IMR-90 (cell line): ENCODE measurements around the gene MRC1. TPM values are rescaled to one million over a fixed set of nuclear protein-coding genes. Genes with fewer than 3 reads are reported as not detected.

Experiments used
- ATAC-seq: fragments of 200-7000 bp; cut with Tn5 transposase; 2 replicates; pipeline ENCODE4 v1.9.1; 2020; ENCODE audit warnings: low read depth, mild to moderate bottlenecking, moderate library complexity
- BruUV-seq: library from RNA; stranded (reverse); fragments of 400-500 nt; replicated peaks from 2 replicates; lab custom pipeline; 2021; lab: Mats Ljungman, UMichigan
- CTCF ChIA-PET: fragments of 300-600 bp; formaldehyde crosslinking; extraction: SDS; loops from one replicate; lab custom pipeline; 2021; ENCODE audit warnings: antibody characterized with exemption; lab: Yijun Ruan, JAX
- POLR2A ChIA-PET: fragments of 300-600 bp; sonication (Branson Sonifier 250); formaldehyde crosslinking; loops from one replicate; lab custom pipeline; 2022; ENCODE audit warnings: antibody characterized with exemption; ENCODE audit not compliant: unreplicated experiment; lab: Charles Lee
- DNase-seq: peaks from one replicate; pipeline ENCODE4 v3.0.0; 2013
- H2AFZ ChIP-seq: replicated peaks from 2 replicates; pipeline ENCODE3; 2013; ENCODE audit warnings: low read length, mild to moderate bottlenecking; ENCODE audit not compliant: poor library complexity
- H2AK5ac ChIP-seq: 2 replicates; pipeline ENCODE4 v1.6.1; 2013; ENCODE audit warnings: low read depth, low read length, inconsistent platforms
- H2AK9ac ChIP-seq: replicated peaks from 2 replicates; pipeline ENCODE3; 2013; ENCODE audit warnings: mild to moderate bottlenecking, low read depth, low read length, moderate library complexity; ENCODE audit not compliant: poor library complexity
- H2BK120ac ChIP-seq: 2 replicates; pipeline ENCODE4 v1.6.1; 2013; ENCODE audit warnings: low read depth, low read length, inconsistent platforms
- H2BK15ac ChIP-seq: 3 replicates; pipeline ENCODE4 v1.6.1; 2013; ENCODE audit warnings: low read depth, low read length, inconsistent platforms
- H2BK20ac ChIP-seq: 2 replicates; pipeline ENCODE4 v1.6.1; 2013; ENCODE audit warnings: low read depth, mild to moderate bottlenecking, inconsistent platforms, low read length, moderate library complexity
- H2BK5ac ChIP-seq: 2 replicates; pipeline ENCODE4 v1.6.1; 2013; ENCODE audit warnings: mild to moderate bottlenecking, low read depth, low read length, inconsistent platforms; ENCODE audit not compliant: poor library complexity, severe bottlenecking
- H3K14ac ChIP-seq: replicated peaks from 2 replicates; pipeline ENCODE4 v1.6.1; 2013; ENCODE audit warnings: low read depth, low read length, inconsistent platforms
- H3K18ac ChIP-seq: 2 replicates; pipeline ENCODE4 v1.6.1; 2013; ENCODE audit warnings: low read depth, low read length, control low read depth
- H3K23ac ChIP-seq: 2 replicates; pipeline ENCODE4 v1.6.1; 2013; ENCODE audit warnings: low read depth, low read length, inconsistent platforms
- H3K27ac ChIP-seq: 2 replicates; pipeline ENCODE4 v1.5.1; 2013; ENCODE audit warnings: mild to moderate bottlenecking, control low read depth, low read length; ENCODE audit not compliant: insufficient read depth
- H3K27me3 ChIP-seq: 2 replicates; pipeline ENCODE4 v1.6.1; 2013; ENCODE audit warnings: low read length; ENCODE audit not compliant: control insufficient read depth, insufficient read depth
- H3K36me3 ChIP-seq: 2 replicates; pipeline ENCODE4 v1.6.1; 2013; ENCODE audit warnings: low read length, mixed read lengths; ENCODE audit not compliant: control insufficient read depth, insufficient read depth
- H3K4ac ChIP-seq: 2 replicates; pipeline ENCODE4 v1.6.1; 2013; ENCODE audit warnings: low read depth, low read length, inconsistent platforms
- H3K4me1 ChIP-seq: 2 replicates; pipeline ENCODE4 v1.6.1; 2013; ENCODE audit warnings: low read length, mixed read lengths; ENCODE audit not compliant: control insufficient read depth, insufficient read depth
- H3K4me2 ChIP-seq: 2 replicates; pipeline ENCODE4 v1.6.1; 2013; ENCODE audit warnings: low read depth, mild to moderate bottlenecking, control low read depth, low read length, moderate library complexity
- H3K4me3 ChIP-seq: 2 replicates; pipeline ENCODE4 v1.5.1; 2013; ENCODE audit warnings: low read depth, mild to moderate bottlenecking, control low read depth, low read length, moderate library complexity; ENCODE audit not compliant: insufficient read depth
- H3K56ac ChIP-seq: 2 replicates; pipeline ENCODE4 v1.6.1; 2013; ENCODE audit warnings: low read length, inconsistent platforms; ENCODE audit not compliant: insufficient read depth; ENCODE audit errors: extremely low read depth
- H3K79me1 ChIP-seq, 2 experiments: 2 replicates each; pipeline ENCODE4 v1.6.1; 2013; ENCODE audit warnings: low read length in 2 of 2, inconsistent platforms in 1 of 2, low read depth in 1 of 2
- H3K9ac ChIP-seq: 2 replicates; pipeline ENCODE4 v1.6.1; 2013; ENCODE audit warnings: low read depth, low read length, control low read depth
- H3K9me1 ChIP-seq: 2 replicates; pipeline ENCODE4 v1.6.1; 2013; ENCODE audit warnings: low read length, inconsistent platforms; ENCODE audit not compliant: insufficient read depth
- H3K9me3 ChIP-seq: 2 replicates; pipeline ENCODE4 v1.6.1; 2013; ENCODE audit warnings: low read length; ENCODE audit not compliant: control insufficient read depth, insufficient read depth
- H4K20me1 ChIP-seq: 2 replicates; pipeline ENCODE4 v1.6.1; 2013; ENCODE audit warnings: low read length, inconsistent platforms; ENCODE audit not compliant: insufficient read depth
- H4K5ac ChIP-seq: 2 replicates; pipeline ENCODE4 v1.6.1; 2013; ENCODE audit warnings: mild to moderate bottlenecking, low read depth, low read length, control low read depth
- H4K8ac ChIP-seq, 2 experiments: 2 replicates each; pipeline ENCODE4 v1.6.1; 2013; ENCODE audit warnings: low read depth in 2 of 2, low read length in 2 of 2, control low read depth in 1 of 2, inconsistent platforms in 1 of 2
- H4K91ac ChIP-seq: 2 replicates; pipeline ENCODE4 v1.6.1; 2013; ENCODE audit warnings: low read depth, low read length, inconsistent platforms; ENCODE audit not compliant: insufficient read depth
- CTCF ChIP-seq: conservative IDR thresholded peaks from 2 replicates; pipeline ENCODE4 v1.5.1; 2012; ENCODE audit warnings: mild to moderate bottlenecking, low read depth, low read length, improper control_type of control experiment
- MAFK ChIP-seq: IDR thresholded peaks from 2 replicates; pipeline ENCODE4 v1.6.1; 2012; ENCODE audit warnings: low read depth, low read length, improper control_type of control experiment
- NFE2L2 ChIP-seq: fragments of 150-350 bp; IDR thresholded peaks from 2 replicates; pipeline ENCODE4 v1.6.1; 2016; ENCODE audit warnings: low read depth, mild to moderate bottlenecking, low read length
- POLR2A ChIP-seq: IDR thresholded peaks from 2 replicates; pipeline ENCODE4 v1.6.1; 2012; ENCODE audit warnings: mild to moderate bottlenecking, low read depth, low read length
- WGBS, 2 experiments: methylation state at CpG; one replicate each; pipeline versions ENCODE4 v1.1.5 to v1.1.7; 2013; ENCODE audit warnings: missing lambda C conversion rate in 2 of 2; ENCODE audit not compliant: insufficient read length in 1 of 2; ENCODE audit errors: extremely low coverage in 2 of 2; 5-methylcytosine and 5-hydroxymethylcytosine counted together
- dilution Hi-C: fragments of 300-500 bp; cut with HindIII; formaldehyde crosslinking; loops from one replicate; pipeline ENCODE4 v1.14.3; 2018; ENCODE audit warnings: low sequenced_read_pairs; ENCODE audit not compliant: unreplicated experiment
- in situ Hi-C: fragments of 300-500 bp; cut with MboI; formaldehyde crosslinking; loops from 3 replicates; pipeline ENCODE4 v1.14.3; 2019; ENCODE audit warnings: low sequenced_read_pairs, inconsistent platforms, mixed read lengths
- intact Hi-C: fragments of 100-400 bp; cut with micrococcal nuclease; formaldehyde crosslinking; loops from 2 replicates; pipeline ENCODE4 v1.10.0; 2022
- polyA plus RNA-seq, 3 experiments: library from polyadenylated mRNA; depleted of rRNA; stranded (reverse); fragments of >200 nt; gene quantifications; 2 replicates each; pipeline ENCODE4 v1.2.3, GENCODE V29; 2012; ENCODE audit warnings: low replicate concordance in 1 of 3
- total RNA-seq: library from RNA; depleted of rRNA; stranded (reverse); fragments of >200 nt; gene quantifications from 2 replicates; pipeline ENCODE4 v1.2.3, GENCODE V29; 2012

Gene MRC1
- total and polyA plus RNA-seq, 2 of the 4 experiments (the other 2 are of a cell fraction): not detected

DNA sequence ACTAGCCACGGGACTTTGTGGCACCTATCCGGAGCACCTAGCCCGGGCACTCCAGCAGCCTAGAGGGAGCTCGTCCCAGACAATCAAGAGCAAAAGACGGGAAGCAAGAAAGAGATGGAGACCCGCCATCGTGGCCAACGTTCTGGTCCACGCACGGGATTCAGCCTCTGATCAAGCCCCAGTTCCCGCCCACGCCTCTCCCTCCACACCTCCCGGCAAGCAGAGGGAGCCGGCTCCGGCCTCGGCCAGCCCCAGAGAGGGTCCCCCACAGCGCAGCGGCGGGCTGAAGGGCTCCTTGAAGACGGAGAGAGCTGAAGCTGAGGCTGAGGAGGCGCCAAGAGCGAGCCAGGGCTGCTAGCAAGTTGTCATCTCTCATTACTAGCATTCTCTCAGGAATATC is 141.6 kb downstream of the MRC1 start:
- intact Hi-C loops: no loop called here
- no peaks in the 10 kb centered on the region for H3K9me3 ChIP-seq
- H3K23ac ChIP-seq: no peak overlapping the region

More for the DNA sequence above, 141.6 kb downstream of the MRC1 start:
- Histone ChIP-seq H3K27ac (no peak overlapping the region), H3K14ac (no peak overlapping the region), H3K9ac (no peak overlapping the region), H3K4me3 (no peak overlapping the region), H2AK5ac (no peak overlapping the region), H4K5ac (no peak overlapping the region), H2AK9ac (no peak overlapping the region), H3K18ac (no peak overlapping the region), H3K4me2 (no peak overlapping the region), H2BK20ac (no peak overlapping the region), H3K27me3 (0 out of 2 replicates have a peak, but pooled peaks cover 2% of the 10 kb centered on the region), H4K91ac (no peak overlapping the region), H3K4me1 (no peaks in the 10 kb centered on the region), H3K79me1 (no peaks in the 10 kb centered on the region), H2AFZ (no peak overlapping the region), H4K8ac (no peak overlapping the region), H2BK5ac (no peak overlapping the region), H2BK120ac (no peak overlapping the region), H2BK15ac (no peak overlapping the region), H3K56ac (no peak overlapping the region; the same call in 1 of the 2 replicates), H3K36me3 (no peaks in the 10 kb centered on the region), H4K20me1 (no peaks in the 10 kb centered on the region), H3K9me1 (no peaks in the 10 kb centered on the region), H3K4ac (no peak overlapping the region)
- WGBS, 2 experiments: 93% methylated on average over 9 of the region's 22 CpGs; no CpG with 5 or more reads in 1 of the 2 experiments
- in situ Hi-C loops (no loop called here), dilution Hi-C loops (no loop called here)
- ChIA-PET CTCF (no interaction called here), POLR2A (no interaction called here)
- ATAC-seq (no peak), DNase-seq (no peak)
- TF ChIP-seq POLR2A (no peak), MAFK (no peak), NFE2L2 (no peak), CTCF (no peak)
- no TSS peak for BruUV-seq
